Endodermal cell (in vitro differentiated cells): ENCODE data around the gene ASH1L. TPM values are rescaled to one million over a fixed set of nuclear protein-coding genes. Genes with fewer than 3 reads are reported as not detected.

Source experiments
- DNase-seq: peaks from one replicate; pipeline ENCODE4 v3.0.0-alpha.2; 2017
- H3K27ac ChIP-seq: 2 replicates; pipeline ENCODE4 v1.5.1; 2013; ENCODE audit warnings: mild to moderate bottlenecking, low read depth, low read length, moderate library complexity
- H3K27me3 ChIP-seq: 2 replicates; pipeline ENCODE4 v1.6.1; 2013; ENCODE audit warnings: mild to moderate bottlenecking, low read length, moderate library complexity; ENCODE audit not compliant: insufficient read depth, control insufficient read depth, poor library complexity, severe bottlenecking
- H3K36me3 ChIP-seq: 2 replicates; pipeline ENCODE4 v1.7.0; 2013; ENCODE audit warnings: mild to moderate bottlenecking, low read length, moderate library complexity; ENCODE audit not compliant: control insufficient read depth, insufficient read depth
- H3K4me1 ChIP-seq: one replicate; pipeline ENCODE4 v1.7.0; 2013; ENCODE audit warnings: low read length; ENCODE audit not compliant: control insufficient read depth, insufficient read depth
- H3K4me3 ChIP-seq: 2 replicates; pipeline ENCODE4 v1.5.1; 2013; ENCODE audit warnings: mild to moderate bottlenecking, low read length, moderate library complexity
- H3K9ac ChIP-seq: 2 replicates; pipeline ENCODE4 v1.6.1; 2013; ENCODE audit warnings: mild to moderate bottlenecking, low read length, moderate library complexity; ENCODE audit not compliant: poor library complexity, severe bottlenecking; ENCODE audit errors: extremely low read depth
- H3K9me3 ChIP-seq: 2 replicates; pipeline ENCODE4 v1.6.1; 2013; ENCODE audit warnings: mild to moderate bottlenecking, low read length, moderate library complexity; ENCODE audit not compliant: control insufficient read depth
- H3K27ac Mint-ChIP-seq: 2 replicates; pipeline ENCODE4 v1.8.0; 2020; ENCODE audit warnings: mixed read lengths
- H3K27me3 Mint-ChIP-seq: 2 replicates; pipeline ENCODE4 v1.8.0; 2021; ENCODE audit warnings: mild to moderate bottlenecking, mixed read lengths; ENCODE audit not compliant: insufficient read depth
- H3K36me3 Mint-ChIP-seq: 2 replicates; pipeline ENCODE4 v1.8.0; 2020; ENCODE audit warnings: low read depth, mixed read lengths
- H3K4me1 Mint-ChIP-seq: 2 replicates; pipeline ENCODE4 v1.8.0; 2020; ENCODE audit warnings: mixed read lengths
- H3K4me3 Mint-ChIP-seq: 2 replicates; pipeline ENCODE4 v1.8.0; 2020; ENCODE audit warnings: mild to moderate bottlenecking, moderate library complexity, mixed read lengths
- H3K9me3 Mint-ChIP-seq: 2 replicates; pipeline ENCODE4 v1.8.0; 2020; ENCODE audit warnings: mild to moderate bottlenecking, mixed read lengths
- WGBS, 2 experiments: methylation state at CpG; one replicate each; pipeline versions ENCODE4 v1.1.5 to v1.1.7; 2013; ENCODE audit warnings: missing lambda C conversion rate in 2 of 2, mixed read lengths in 1 of 2; ENCODE audit not compliant: insufficient coverage in 1 of 2, insufficient read length in 1 of 2; 5-methylcytosine and 5-hydroxymethylcytosine counted together
- total RNA-seq, 2 donors: library from RNA; stranded (reverse); fragmentation: NEBNext Ultra II Directional in 1 of 2; extraction: Animal tissue kit (Norgen Biotek cat#: 25700) in 1 of 2; gene quantifications; 2 replicates in 1 of 2; 3 replicates in 1 of 2; pipeline ENCODE4 v1.2.1, GENCODE V29; 2021
- TF ChIP-seq, protein P1 (sequence below): fragments of 200-600 bp; sonication (generic); conservative IDR thresholded peaks from 2 replicates; pipeline ENCODE4 v1.5.0; 2021; ENCODE audit warnings: antibody characterized with exemption, mild to moderate bottlenecking

Gene ASH1L
- total RNA-seq, 2 donors from 2014 or later, result 34.5 to 37.0 TPM

DNA sequence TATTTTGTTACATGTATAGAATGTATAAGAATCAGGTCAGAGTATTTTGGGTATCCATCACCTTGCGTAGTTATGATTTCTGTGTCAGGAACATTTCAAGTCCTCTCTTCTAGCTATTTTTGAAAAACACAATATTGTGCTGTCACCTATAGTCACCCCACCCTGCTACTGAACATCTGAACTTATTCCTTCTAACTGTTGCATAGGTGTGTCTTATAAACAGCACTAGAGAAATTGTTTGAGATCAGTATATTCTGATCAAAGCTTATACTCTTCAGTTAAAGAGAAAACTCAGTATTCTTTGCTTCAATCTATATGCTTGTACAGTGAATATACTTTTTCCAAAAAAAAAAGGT, 96.0 kb downstream of the ASH1L start:
- Histone ChIP-seq H3K9ac (no peak overlapping the region), H3K36me3 (peaks cover 12% of the 10 kb centered on the region), H3K4me1 (no peaks in the 10 kb centered on the region), H3K9me3 (peaks cover 11% of the 10 kb centered on the region), H3K27ac (no peak overlapping the region), H3K27me3 (no peaks in the 10 kb centered on the region), H3K4me3 (no peak overlapping the region)
- H3K4me1 Mint-ChIP-seq, result no peaks in the 10 kb centered on the region
- no peak overlapping the region for H3K4me3 Mint-ChIP-seq
- no peaks in the 10 kb centered on the region for H3K27me3 Mint-ChIP-seq
- TF ChIP-seq, protein P1, sequence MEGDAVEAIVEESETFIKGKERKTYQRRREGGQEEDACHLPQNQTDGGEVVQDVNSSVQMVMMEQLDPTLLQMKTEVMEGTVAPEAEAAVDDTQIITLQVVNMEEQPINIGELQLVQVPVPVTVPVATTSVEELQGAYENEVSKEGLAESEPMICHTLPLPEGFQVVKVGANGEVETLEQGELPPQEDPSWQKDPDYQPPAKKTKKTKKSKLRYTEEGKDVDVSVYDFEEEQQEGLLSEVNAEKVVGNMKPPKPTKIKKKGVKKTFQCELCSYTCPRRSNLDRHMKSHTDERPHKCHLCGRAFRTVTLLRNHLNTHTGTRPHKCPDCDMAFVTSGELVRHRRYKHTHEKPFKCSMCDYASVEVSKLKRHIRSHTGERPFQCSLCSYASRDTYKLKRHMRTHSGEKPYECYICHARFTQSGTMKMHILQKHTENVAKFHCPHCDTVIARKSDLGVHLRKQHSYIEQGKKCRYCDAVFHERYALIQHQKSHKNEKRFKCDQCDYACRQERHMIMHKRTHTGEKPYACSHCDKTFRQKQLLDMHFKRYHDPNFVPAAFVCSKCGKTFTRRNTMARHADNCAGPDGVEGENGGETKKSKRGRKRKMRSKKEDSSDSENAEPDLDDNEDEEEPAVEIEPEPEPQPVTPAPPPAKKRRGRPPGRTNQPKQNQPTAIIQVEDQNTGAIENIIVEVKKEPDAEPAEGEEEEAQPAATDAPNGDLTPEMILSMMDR, result no peak
- WGBS, 2 experiments, result 96% methylated on average over 1 of the region's 1 CpG; no CpG with 5 or more reads in 1 of the 2 experiments
- H3K9me3 Mint-ChIP-seq, result peaks cover 10% of the 10 kb centered on the region
- peaks cover 24% of the 10 kb centered on the region for H3K36me3 Mint-ChIP-seq
- DNase-seq, result no peak
- no peak overlapping the region for H3K27ac Mint-ChIP-seq

DNA sequence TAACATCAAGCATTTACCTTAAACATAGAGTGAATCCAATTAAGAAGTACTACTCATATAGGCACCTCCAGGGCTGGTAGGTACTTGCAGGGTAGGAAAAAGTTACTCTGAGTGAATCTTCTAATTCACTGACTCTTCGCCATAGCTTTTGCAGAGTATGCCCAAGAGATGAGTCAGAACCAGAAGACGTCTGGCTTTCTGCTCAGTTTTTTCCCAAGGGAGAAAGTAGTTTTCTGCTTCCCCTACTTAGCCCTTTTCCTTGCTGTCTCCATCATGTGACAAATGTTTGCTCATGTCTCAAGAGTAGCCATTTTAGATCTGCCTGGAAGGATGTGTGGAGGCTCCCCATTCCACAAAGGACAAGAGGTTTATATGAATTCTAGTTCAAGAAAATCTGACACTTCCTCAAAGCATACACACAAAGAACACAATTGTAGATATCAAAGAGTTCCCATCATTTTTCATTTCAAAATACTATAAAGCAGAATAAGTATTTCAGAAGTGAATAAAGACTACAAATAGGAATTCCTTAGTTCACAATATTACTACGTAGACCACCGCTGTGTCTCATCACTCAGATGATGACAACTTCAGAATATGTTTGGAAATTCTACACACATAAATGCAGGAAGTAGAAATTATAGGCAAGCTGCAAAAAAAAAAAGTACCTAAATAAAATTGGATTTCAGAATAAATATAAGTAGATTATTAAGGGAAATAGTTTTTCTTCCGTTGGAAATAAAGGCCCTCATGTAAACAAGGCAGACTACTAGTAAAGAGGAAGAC, 98.5 kb downstream of the ASH1L start:
- DNase-seq, result no peak
- Histone ChIP-seq H3K27ac (no peak overlapping the region), H3K4me3 (no peak overlapping the region), H3K9ac (no peak overlapping the region), H3K4me1 (no peaks in the 10 kb centered on the region), H3K9me3 (no peaks in the 10 kb centered on the region), H3K36me3 (peaks cover 7% of the 10 kb centered on the region), H3K27me3 (no peaks in the 10 kb centered on the region)
- no peak overlapping the region for H3K4me3 Mint-ChIP-seq
- peaks cover 17% of the 10 kb centered on the region for H3K36me3 Mint-ChIP-seq
- no peak overlapping the region for H3K27ac Mint-ChIP-seq
- TF ChIP-seq, protein P1, result no peak
- H3K9me3 Mint-ChIP-seq, result no peaks in the 10 kb centered on the region
- 97 to 100% methylated on average over 2 to 5 of the region's 5 CpGs for WGBS, 2 experiments
- no peaks in the 10 kb centered on the region for H3K27me3 Mint-ChIP-seq
- no peaks in the 10 kb centered on the region for H3K4me1 Mint-ChIP-seq

DNA sequence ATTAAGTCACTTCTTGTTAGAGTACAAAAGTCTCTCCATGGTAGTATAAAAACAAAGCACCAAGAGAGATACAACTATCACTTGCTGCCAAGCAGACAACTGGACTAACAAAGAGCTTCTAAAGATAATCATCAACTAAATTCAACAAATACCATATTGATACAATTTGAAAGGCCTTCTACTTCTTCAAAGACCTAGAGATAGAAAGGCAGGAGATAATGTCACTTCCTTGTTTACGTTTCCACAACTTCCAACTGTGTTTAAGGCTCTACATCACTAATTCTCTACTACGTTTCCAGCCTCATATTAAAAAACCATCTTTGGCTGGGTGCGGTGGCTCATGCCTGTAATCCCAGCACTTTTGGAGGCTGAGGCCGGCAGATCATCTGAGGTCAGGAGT, 104.5 kb downstream of the ASH1L start:
- Mint-ChIP-seq H3K36me3 (peaks cover 20% of the 10 kb centered on the region), H3K4me1 (peaks cover 20% of the 10 kb centered on the region), H3K27ac (no peak overlapping the region), H3K9me3 (no peaks in the 10 kb centered on the region), H3K27me3 (no peaks in the 10 kb centered on the region), H3K4me3 (no peak overlapping the region)
- Histone ChIP-seq H3K27ac (no peak overlapping the region), H3K27me3 (no peaks in the 10 kb centered on the region), H3K9me3 (no peaks in the 10 kb centered on the region), H3K9ac (no peak overlapping the region), H3K4me3 (no peak overlapping the region), H3K4me1 (peaks cover 8% of the 10 kb centered on the region), H3K36me3 (peaks cover 7% of the 10 kb centered on the region)
- no peak for DNase-seq
- 82 to 94% methylated on average over 4 of the region's 4 CpGs for WGBS, 2 experiments
- TF ChIP-seq, protein P1, result no peak
